HG02759 (cell line): ENCODE data around the gene ZNF469.

Experiments
- ATAC-seq: cut with Tn5 transposase; IDR thresholded peaks from one replicate; pipeline ENCODE4 v1.9.1; 2021; ENCODE audit warnings: mild to moderate bottlenecking, moderate library complexity; ENCODE audit not compliant: unreplicated experiment

ZNF469 gene

GRCh38 chr16:88421871-88422433 is 39.2 kb downstream of the ZNF469 start:
- no peak for ATAC-seq

DNA sequence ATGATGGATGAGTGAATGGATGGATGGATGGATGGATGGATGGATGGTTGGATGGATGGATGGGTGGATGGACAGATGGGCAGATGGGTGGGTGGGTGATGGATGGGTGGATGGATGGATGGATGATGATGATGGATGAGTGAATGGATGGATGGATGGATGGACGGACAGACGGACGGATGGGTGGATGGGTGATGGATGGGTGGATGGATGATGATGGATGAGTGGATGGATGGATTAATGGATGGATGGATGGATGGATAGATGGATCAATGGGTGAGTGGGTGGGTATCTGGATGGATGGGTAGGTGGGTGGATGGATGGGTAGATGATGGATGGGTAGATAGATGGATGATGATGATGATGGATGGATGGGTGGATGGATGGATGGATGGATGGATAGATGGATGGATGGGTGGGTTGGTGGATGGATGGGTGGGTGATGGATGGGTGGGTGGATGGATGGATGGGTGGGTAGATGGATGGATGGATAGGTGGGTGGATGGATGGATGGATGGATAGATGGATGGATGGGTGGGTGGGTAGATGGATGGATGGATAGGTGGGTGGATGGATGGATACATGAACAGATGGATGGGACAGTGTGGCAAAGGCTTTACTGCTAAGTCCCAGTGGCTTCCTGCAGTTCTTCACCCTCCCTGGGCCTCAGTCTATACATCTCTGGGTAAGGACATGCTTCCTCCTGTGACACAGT is 40.1 kb downstream of the ZNF469 start:
- no peak for ATAC-seq

GRCh38 chr16:88423448-88423850 is 40.7 kb downstream of the ZNF469 start:
- no peak for ATAC-seq

DNA sequence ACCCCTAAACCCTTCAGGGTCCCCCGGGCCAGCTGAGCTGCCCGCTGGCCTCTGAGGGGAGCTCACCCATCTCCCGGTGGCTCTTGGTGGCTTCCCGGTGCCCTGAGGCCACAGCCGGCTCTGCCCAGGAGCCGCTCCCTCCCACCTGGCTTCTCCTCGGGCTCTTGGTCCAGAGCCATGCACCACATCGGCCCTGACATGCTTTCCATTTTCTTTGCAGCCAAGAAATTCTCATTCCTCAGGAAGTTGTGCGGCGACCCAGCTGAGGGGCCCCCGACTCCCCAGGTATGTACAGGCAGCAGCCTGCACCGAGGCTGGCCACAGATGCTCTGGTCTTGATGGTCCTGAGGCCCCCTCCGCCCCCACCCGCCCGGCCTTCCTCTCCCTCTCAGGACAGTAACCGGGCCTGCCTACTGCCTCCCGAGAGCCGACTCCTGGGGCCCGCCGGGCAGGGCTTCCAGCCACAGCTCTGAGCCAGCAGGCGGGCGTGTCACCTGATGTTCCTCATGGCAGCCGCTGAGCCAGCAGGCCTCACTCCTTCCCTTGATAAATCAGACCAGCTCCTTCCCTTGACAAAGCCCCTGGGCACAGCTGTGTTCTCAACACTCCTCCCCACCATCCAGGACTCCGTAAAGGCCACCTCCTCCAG is 42.0 kb downstream of the ZNF469 start:
- ATAC-seq: no peak

DNA sequence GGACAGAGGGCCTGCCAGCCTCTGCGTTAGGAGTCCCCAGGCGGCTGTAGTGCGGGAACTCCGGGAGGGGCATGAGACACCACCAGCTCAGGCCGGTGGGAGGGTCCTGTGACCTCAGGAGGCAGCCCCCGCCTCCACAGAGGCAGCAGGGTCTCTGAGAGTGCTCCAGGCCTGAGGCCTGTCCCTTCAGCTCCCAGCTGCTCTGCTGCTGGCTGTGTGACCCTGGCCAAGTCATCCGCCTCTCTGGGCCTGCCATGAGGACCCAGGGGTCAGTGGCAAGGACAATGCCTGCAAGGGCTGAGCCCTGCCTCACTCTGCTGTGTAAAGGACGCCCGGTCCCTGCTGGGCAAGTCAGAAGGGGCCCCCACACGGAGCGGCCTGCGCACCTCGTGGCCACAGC is 43.3 kb downstream of the ZNF469 start:
- no peak for ATAC-seq

DNA sequence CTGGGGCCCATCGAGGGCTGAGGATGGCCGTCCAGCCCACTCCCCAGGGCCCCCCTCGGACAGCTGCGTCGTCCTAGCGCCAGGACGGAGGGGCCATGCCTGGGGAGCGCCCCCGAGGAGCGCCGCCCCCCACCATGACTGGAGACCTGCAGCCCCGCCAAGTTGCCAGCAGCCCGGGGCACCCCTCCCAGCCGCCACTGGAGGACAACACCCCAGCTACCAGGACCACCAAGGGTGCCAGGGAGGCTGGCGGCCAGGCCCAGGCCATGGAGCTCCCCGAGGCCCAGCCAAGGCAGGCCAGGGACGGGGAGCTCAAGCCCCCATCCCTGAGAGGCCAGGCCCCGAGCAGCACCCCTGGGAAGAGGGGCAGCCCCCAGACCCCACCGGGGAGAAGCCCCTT is 44.6 kb downstream of the ZNF469 start:
- no peak for ATAC-seq

- ATAC-seq: no peak
Measured at GRCh38 chr16:88428156-88428555, 45.4 kb downstream of the ZNF469 start.

- ATAC-seq: no peak
Measured at GRCh38 chr16:88428616-88429386, 46.0 kb downstream of the ZNF469 start.

DNA sequence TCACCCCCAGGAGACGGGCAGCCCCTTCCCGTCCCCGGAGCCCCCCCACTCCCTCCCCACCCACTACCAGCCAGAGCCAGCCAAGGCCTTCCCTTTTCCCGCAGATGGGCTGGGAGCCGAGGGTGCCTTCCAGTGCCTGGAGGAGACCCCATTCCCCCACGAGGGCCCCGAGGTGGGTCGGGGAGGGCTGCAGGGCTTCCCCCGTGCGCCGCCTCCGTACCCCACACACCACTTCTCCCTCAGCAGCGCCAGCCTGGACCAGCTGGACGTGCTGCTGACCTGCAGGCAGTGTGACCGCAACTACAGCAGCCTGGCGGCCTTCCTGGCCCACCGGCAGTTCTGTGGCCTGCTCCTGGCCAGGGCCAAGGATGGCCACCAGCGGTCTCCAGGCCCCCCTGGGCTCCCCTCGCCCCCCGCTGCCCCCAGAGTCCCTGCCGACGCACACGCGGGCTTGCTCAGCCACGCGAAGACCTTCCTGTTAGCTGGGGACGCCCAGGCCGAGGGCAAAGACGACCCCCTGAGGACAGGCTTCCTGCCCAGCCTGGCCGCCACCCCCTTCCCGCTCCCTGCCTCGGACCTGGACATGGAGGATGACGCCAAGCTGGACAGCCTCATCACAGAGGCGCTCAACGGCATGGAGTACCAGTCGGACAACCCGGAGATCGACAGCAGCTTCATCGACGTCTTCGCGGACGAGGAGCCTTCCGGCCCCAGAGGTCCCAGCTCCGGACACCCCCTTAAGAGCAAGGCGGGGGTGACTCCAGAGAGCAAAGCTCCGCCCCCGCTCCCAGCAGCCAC is 46.8 kb downstream of the ZNF469 start:
- ATAC-seq: no peak

DNA sequence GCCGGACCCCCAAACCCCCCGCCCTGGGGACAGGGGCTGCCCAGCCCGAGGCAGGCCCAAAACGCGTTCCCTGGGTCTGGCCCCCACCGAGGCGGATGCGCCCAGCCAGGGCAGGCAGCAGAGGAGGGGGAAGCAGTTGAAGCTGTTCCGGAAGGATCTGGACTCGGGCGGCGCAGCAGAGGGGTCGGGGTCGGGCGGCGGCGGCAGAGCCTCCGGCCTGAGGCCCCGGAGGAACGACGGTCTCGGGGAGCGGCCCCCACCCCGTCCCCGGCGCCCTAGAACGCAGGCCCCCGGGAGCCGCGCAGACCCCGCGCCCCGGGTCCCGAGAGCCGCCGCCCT is 47.4 kb downstream of the ZNF469 start:
- no peak for ATAC-seq

DNA sequence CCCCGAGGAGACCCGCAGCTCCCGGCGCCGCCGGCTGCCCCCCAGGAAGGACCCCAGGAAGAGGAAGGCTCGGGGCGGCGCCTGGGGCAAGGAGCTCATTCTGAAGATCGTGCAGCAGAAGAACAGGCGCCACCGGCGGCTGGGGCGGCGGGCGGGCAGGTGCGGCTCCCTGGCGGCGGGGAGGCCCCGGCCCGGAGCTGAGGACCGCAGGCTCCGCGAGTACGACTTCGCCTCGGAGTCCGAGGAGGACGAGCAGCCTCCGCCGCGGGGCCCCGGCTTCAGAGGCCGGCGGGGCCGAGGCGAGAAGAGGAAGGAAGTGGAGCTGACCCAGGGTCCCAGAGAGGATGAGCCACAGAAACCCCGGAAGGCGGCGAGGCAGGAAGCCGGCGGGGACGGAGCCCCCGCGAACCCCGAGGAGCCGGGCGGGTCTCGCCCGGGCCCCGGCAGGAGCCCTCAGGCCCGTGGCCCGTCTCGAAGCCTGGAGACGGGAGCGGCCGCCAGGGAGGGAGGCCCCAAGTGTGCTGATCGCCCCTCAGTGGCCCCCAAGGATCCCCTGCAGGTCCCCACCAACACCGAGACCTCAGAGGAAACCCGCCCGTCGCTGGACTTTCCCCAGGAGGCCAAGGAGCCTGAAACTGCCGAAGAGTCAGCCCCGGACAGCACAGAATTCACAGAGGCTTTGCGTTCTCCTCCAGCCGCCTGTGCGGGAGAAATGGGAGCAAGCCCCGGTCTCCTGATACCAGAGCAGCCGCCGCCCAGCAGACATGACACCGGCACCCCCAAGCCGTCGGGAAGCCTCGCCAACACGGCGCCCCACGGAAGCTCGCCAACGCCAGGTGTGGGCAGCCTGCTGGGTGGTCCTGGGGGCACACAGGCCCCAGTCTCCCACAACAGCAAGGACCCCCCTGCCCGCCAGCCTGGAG is 48.0 kb downstream of the ZNF469 start:
- no peak for ATAC-seq

DNA sequence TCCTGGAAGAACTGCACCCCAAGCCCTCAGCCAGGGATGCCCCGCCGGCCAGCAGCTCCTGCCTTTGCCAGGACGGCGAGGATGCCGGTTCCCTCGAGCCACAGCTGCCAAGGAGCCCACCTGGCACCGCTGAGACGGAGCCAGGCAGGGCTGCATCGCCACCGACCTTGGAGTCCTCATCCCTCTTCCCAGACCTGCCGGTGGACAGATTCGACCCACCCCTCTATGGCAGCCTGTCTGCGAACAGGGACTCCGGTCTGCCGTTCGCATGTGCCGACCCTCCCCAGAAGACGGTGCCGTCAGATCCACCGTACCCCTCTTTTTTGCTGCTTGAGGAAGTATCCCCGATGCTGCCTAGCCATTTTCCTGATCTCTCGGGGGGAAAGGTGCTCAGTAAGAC is 48.9 kb downstream of the ZNF469 start:
- ATAC-seq: no peak

DNA sequence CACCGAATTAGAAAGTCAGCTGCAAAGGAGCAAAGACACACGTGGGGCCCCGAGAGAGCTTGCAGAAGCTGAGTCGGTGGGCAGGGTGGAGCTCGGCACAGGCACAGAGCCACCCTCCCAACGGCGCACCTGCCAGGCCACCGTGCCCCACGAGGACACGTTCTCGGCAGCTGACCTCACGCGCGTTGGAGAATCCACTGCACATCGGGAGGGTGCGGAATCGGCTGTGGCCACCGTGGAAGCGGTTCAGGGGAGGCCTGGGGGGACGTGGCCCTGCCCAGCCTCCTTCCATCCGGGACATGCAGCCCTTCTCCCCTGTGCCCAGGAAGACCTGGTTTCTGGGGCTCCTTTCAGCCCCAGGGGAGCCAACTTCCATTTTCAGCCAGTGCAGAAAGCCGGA is 49.4 kb downstream of the ZNF469 start:
- ATAC-seq: no peak
